Nephron (organoid): ENCODE results near the gene GFOD1.

Experiments
- H3K27ac Mint-ChIP-seq, 3 experiments: 2 replicates each; pipeline ENCODE4 v1.8.0; 2020; ENCODE audit warnings: mixed read lengths in 3 of 3, mild to moderate bottlenecking in 2 of 3, moderate library complexity in 1 of 3
- H3K27me3 Mint-ChIP-seq: 2 replicates; pipeline ENCODE4 v1.8.0; 2021; ENCODE audit warnings: low read depth, mild to moderate bottlenecking, moderate library complexity, mixed read lengths
- H3K36me3 Mint-ChIP-seq: 2 replicates; pipeline ENCODE4 v1.8.0; 2020; ENCODE audit warnings: low read depth, mixed read lengths
- H3K4me1 Mint-ChIP-seq: 2 replicates; pipeline ENCODE4 v1.8.0; 2020; ENCODE audit warnings: mixed read lengths
- H3K4me3 Mint-ChIP-seq, 3 experiments: 2 replicates each; pipeline ENCODE4 v1.8.0; 2020; ENCODE audit warnings: mild to moderate bottlenecking in 3 of 3, mixed read lengths in 3 of 3, moderate library complexity in 2 of 3
- H3K9me3 Mint-ChIP-seq: 2 replicates; pipeline ENCODE4 v1.8.0; 2020; ENCODE audit warnings: mixed read lengths
- TF ChIP-seq, protein P1 (sequence below), 3 experiments: fragments of 200-600 bp; sonication (generic); IDR thresholded peaks; one replicate each; pipeline ENCODE4 v1.5.0; 2021; ENCODE audit warnings: antibody characterized with exemption in 3 of 3; ENCODE audit not compliant: unreplicated experiment in 3 of 3

The GFOD1 gene

DNA sequence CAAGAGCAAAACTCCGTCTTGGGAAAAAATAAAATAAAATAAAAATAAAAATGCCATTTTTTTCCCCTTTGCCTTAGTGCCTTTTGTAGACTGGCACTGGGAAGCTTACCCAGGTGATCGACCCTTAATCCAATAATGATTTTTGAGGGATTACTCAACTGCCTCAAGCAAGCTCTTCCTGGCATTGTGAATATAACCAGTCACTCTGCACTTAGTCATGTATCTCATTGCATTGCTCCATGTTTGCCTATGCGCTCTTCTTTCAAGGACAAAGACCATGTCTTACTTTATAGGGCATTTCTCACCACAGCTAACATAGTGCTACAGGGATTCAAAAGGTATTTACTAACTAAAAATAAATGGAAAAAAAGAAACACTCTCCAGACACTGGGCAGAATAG lies 13.0 kb downstream of the GFOD1 start:
- Mint-ChIP-seq H3K36me3 (peaks cover 1% of the 10 kb centered on the region), H3K4me3 (no peak overlapping the region), H3K4me1 (no peaks in the 10 kb centered on the region), H3K27ac (no peak overlapping the region), H3K27me3 (peaks cover 9% of the 10 kb centered on the region), H3K9me3 (no peaks in the 10 kb centered on the region)
- TF ChIP-seq, protein P1, sequence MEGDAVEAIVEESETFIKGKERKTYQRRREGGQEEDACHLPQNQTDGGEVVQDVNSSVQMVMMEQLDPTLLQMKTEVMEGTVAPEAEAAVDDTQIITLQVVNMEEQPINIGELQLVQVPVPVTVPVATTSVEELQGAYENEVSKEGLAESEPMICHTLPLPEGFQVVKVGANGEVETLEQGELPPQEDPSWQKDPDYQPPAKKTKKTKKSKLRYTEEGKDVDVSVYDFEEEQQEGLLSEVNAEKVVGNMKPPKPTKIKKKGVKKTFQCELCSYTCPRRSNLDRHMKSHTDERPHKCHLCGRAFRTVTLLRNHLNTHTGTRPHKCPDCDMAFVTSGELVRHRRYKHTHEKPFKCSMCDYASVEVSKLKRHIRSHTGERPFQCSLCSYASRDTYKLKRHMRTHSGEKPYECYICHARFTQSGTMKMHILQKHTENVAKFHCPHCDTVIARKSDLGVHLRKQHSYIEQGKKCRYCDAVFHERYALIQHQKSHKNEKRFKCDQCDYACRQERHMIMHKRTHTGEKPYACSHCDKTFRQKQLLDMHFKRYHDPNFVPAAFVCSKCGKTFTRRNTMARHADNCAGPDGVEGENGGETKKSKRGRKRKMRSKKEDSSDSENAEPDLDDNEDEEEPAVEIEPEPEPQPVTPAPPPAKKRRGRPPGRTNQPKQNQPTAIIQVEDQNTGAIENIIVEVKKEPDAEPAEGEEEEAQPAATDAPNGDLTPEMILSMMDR (IDR thresholded peaks at IDR 0.05; ENCODE audit: unreplicated experiment in 3 of 3): no peak

DNA sequence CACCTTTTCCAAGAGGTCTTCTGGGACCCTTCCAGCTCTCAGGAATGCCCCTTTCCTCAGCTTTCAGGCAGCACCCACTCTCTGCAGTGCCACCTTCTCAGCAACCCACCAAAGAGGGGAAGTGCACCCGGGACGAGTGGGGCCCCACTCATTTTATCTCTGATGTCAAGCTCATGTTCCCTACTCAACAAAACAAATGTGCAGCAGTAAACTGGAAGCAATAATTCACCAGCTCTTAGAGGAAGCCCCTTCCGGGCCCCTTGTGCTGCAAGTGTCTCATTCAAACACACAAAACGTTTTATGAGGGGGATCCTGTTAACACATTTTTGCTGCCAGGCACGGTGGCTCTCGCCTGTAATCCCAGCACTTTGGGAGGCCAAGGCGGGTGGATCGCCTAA lies 13.6 kb downstream of the GFOD1 start:
- Mint-ChIP-seq H3K27me3 (peaks cover 9% of the 10 kb centered on the region), H3K9me3 (peaks cover 4% of the 10 kb centered on the region), H3K4me1 (no peaks in the 10 kb centered on the region), H3K27ac (no peak overlapping the region), H3K4me3 (no peak overlapping the region), H3K36me3 (peaks cover 3% of the 10 kb centered on the region)
- TF ChIP-seq, protein P1 (IDR thresholded peaks at IDR 0.05; ENCODE audit: unreplicated experiment in 3 of 3): no peak

DNA sequence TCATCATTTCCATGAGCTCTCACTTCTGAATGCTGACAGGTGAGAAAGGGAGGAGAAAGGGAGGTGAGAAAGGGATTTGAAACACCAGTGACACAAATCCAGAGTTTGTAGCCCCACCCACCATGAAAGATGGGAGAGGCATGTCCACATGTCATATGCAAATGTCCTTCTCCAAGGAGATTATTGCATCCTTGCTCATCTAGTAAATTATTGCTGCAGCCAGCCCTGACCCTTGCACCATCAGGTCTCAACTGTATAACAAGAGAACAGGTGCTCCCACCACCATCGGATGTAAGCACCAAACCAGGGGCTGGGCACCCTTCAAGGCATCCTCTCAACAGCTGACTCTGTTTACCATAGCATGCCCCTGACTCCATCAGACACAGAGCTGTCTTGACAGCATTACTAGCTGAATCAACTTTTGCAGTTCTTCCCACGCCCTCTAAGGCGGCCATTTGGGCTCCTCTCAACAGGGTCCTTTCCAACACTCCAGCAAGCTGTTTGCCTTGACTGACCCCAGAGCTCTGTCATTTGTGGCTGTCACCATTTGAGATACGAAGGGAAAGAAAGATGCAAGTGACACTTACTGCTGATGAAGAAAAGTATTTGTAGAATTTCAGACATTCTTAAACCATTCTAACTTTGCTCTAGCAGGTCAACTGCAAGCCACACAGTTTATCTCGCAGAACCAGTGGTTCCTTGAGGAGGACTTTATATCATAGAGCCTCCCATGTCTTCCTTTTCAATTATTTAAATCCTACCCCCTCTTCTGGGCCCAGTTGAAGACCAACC lies 14.2 kb downstream of the GFOD1 start:
- H3K4me3 Mint-ChIP-seq: no peak overlapping the region
- H3K27ac Mint-ChIP-seq: no peak overlapping the region
- peaks cover 3% of the 10 kb centered on the region for H3K36me3 Mint-ChIP-seq
- H3K4me1 Mint-ChIP-seq: no peaks in the 10 kb centered on the region
- H3K9me3 Mint-ChIP-seq: peaks cover 6% of the 10 kb centered on the region
- TF ChIP-seq, protein P1 (IDR thresholded peaks at IDR 0.05; ENCODE audit: unreplicated experiment in 3 of 3): no peak
- peaks cover 5% of the 10 kb centered on the region for H3K27me3 Mint-ChIP-seq

DNA sequence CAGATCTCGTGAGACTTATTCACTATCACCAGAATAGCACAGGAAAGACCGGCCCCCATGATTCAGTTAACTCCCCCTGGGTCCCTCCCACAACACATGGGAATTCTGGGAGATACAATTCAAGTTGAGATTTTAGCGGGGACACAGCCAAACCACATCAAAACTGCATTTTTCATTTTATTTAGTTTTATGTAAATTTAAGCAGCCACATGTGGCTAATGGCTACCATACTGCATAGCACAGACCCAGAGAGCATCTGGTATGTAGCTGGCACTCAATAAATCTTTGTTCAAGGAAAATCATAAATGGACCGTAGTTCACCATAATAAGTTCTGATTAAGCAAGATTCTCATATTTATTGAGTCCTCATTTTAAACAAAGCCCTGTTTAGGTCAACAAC lies 15.3 kb downstream of the GFOD1 start:
- Mint-ChIP-seq H3K9me3 (peaks cover 6% of the 10 kb centered on the region), H3K4me1 (no peaks in the 10 kb centered on the region), H3K27me3 (peaks cover 4% of the 10 kb centered on the region), H3K27ac (no peak overlapping the region), H3K4me3 (no peak overlapping the region), H3K36me3 (peaks cover 3% of the 10 kb centered on the region)
- TF ChIP-seq, protein P1 (IDR thresholded peaks at IDR 0.05; ENCODE audit: unreplicated experiment in 3 of 3): no peak

DNA sequence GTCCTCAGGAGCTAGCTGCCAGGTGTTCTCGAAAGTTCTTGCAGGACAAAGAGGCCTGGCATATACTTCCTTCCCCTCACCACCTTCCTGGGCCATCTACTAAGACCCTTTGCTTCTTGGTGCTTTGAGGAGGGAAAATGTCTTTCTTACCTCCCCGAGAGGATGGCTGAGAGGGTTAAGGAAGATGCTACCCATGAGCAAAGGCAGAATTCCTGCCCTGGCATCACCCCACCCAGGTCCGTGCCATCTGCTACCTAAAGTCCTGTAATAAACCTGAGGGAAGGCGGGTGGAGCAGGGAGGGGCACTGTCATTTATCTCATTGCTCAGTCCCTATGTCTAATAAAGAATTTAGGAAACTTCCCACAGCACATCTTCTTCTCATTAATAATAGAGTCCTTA lies 16.2 kb downstream of the GFOD1 start:
- H3K4me1 Mint-ChIP-seq: peaks cover 4% of the 10 kb centered on the region
- no peak overlapping the region for H3K4me3 Mint-ChIP-seq
- TF ChIP-seq, protein P1 (IDR thresholded peaks at IDR 0.05; ENCODE audit: unreplicated experiment in 3 of 3): no peak
- peaks cover 4% of the 10 kb centered on the region for H3K27me3 Mint-ChIP-seq
- peaks cover 3% of the 10 kb centered on the region for H3K36me3 Mint-ChIP-seq
- H3K9me3 Mint-ChIP-seq: peaks cover 6% of the 10 kb centered on the region
- H3K27ac Mint-ChIP-seq: no peak overlapping the region
